ENCODE results near the gene IL17RE.

DNA sequence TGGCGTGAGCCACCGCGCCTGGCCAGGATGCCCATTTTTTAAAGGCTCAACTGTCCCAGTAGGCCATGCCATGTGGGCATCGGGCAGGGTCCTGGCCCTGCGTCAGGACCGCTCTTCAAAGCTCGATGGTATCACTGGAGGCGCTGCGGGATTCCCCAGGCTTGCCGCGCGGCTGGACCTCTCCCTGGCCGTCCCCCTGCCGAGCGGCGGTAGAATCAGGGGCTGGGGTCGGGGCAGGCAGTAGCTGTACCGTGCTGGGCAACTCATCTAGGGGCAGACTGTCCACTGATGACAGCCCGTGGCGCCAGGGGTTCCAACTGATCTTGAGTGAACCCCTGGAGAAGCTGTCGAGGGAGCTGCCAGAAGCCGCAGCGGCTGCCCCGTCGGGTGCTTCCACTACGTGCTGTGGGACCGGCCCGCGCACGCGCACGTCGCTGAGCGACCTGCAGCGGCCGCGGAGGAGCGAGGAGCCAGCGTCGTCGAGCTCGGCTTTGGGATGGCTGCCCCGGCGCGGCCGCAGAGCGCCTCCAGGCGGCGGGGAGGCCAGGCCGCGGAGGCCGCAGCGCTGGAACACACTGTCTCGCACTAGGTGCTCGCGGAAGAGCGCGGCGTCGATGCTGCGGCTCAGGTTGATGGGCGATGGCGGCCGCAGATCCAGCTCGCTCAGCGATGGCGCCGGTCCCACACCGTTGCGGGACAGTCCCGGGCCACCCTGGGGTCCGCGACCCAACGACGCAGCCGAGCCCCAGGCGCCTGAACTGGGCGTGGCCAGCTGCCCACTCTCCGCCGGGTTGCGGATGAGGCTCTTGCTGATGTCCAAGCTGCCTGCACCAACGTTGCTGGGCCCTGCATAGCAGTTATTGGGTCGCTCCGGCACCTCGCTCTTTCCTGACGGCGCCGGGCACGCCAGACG, 43.7 kb downstream of the IL17RE start:
- TF ChIP-seq, protein P1, sequence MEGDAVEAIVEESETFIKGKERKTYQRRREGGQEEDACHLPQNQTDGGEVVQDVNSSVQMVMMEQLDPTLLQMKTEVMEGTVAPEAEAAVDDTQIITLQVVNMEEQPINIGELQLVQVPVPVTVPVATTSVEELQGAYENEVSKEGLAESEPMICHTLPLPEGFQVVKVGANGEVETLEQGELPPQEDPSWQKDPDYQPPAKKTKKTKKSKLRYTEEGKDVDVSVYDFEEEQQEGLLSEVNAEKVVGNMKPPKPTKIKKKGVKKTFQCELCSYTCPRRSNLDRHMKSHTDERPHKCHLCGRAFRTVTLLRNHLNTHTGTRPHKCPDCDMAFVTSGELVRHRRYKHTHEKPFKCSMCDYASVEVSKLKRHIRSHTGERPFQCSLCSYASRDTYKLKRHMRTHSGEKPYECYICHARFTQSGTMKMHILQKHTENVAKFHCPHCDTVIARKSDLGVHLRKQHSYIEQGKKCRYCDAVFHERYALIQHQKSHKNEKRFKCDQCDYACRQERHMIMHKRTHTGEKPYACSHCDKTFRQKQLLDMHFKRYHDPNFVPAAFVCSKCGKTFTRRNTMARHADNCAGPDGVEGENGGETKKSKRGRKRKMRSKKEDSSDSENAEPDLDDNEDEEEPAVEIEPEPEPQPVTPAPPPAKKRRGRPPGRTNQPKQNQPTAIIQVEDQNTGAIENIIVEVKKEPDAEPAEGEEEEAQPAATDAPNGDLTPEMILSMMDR (conservative IDR thresholded peaks at IDR 0.05 in 1 of 2, IDR thresholded peaks at IDR 0.05 in 1 of 2; ENCODE audit: low read depth in 1 of 2, low read length in 2 of 2), result peak; percentile 43 to 62
- no peak for TF ChIP-seq EZH2 (IDR thresholded peaks at IDR 0.05; ENCODE audit: low read length, missing control alignments)

All from fibroblast of lung (primary cell).